C1 segment of cervical spinal cord (tissue), 14 donors: ENCODE measurements around the gene DYNC2LI1.

Source experiments
- DNase-seq, 14 donors: peaks; one replicate each; lab custom pipeline; 2025; lab: John Stamatoyannopoulos, UW

Gene DYNC2LI1

DNA sequence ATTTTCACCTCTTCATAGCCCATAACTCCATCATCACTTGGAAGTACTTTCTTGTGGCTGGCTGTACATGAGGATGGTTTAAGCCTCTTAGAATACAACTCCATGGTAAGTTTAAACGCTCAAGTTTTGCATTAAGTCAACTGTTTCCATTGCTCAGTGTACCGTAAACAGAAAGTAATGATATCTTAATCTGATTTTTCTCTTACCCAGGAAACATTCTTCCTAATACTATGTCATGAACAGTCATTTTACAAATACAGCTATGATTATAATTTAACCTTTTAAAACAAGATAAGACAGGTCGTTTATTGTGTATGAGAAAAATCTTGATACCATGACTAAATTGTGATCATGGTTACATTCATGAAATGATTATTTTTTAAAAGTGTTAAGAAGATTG, 11.6 kb upstream of the DYNC2LI1 start:
- no peak for DNase-seq

DNA sequence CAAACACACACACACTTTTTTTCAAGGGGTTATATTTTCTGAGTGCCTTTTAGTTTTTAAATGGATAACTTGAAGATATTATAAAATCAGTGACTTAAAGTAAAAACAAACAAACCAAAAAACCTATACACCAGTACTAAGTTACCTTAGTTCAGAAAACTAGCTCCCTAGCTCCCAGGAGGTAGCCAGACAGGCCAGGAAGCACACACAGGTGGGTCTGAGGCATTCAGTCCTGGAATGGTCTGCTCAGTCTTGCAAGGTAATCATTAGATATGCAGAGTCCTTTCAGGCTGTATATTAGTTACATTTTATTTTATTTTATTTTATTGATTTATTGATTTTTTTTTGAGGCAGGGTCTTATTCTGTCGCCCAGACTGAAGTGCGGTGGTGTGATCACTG, 10.7 kb upstream of the DYNC2LI1 start:
- DNase-seq, result no peak

- no peak for DNase-seq
Observed at GRCh38 chr2:43764086-43764705, 9.6 kb upstream of the DYNC2LI1 start.

GRCh38 chr2:43766006-43766405, 7.8 kb upstream of the DYNC2LI1 start:
- DNase-seq, result no peak

- DNase-seq, result no peak
Observed at GRCh38 chr2:43774617-43775016, 778 bp downstream of the DYNC2LI1 start.

DNA sequence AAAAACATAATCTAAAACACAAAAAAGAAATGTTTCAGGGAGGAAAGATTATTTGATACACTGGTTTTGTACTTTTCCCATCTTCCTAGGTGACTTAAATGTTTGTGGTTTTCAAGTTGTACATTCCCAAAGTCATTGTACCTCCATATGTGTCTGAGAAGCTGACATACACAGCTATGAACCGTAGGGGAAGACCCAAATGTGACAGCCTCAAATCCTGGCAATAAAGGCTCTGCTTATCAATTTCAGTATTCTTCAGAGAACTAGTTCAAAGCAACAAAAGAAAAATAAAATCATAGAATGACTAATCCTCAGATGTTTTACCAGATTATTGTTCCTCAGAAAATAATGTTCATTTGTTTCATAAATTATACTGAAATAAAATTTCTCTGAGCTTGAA, 2.5 kb downstream of the DYNC2LI1 start:
- no peak for DNase-seq

- DNase-seq, result no peak
Observed at GRCh38 chr2:43777306-43777926, 3.6 kb downstream of the DYNC2LI1 start.

DNA sequence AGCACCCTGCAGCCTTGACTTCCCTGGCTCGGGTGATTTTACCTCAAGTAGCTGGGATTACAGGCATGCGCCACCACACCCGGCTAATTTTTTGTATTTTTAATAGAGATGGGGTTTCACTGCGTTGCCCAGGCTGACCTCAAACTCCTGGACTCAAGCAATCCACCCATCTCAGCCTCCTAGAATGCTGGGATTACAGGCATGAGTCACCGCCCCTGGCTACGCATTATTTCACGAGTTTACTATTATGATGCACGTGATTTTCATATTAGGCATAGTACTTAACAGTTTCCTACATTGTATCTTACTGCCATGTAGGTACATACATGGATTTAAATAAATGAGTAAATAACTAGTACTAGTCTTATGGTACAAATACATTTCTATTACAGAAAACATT, 4.4 kb downstream of the DYNC2LI1 start:
- DNase-seq, result no peak

DNA sequence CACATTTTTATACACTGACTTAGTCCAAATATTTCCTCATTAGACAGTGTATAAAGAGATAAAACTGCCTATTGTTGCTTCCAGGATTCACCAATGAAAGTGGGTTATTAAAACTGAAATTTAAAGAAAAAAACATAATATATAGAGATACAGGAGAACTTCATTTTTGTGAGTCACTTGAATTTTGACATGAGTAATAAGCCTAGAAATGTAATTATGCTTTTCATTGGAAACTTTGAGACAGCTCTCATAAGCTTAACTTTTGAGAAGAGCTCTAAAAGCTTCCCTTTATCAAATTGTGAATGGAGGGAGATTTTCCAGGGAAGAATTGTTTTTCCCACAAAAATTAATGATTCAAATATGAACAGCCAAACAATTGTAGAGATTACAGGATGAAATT, 14.1 kb downstream of the DYNC2LI1 start:
- no peak for DNase-seq

DNA sequence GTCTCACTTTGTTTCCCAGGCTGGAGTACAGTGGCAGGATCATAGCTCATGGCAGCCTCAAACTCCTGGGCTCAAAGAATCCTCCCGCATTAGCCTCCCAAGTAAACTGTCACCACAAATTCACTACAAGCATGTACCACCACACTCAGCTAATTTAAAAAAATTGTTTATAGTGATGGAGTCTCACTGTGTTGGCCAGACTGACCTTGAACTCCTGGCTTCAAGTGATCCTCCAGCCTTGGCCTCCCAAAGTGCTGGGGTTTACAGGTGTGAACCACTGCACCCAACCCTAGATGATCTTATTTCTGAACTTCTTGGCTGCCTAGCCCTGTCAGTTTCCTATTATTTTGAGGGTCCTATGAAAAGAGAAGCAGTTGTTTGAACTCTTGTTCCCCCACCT, 14.8 kb downstream of the DYNC2LI1 start:
- DNase-seq, result no peak

GRCh38 chr2:43790147-43790546, 16.3 kb downstream of the DYNC2LI1 start:
- DNase-seq, result no peak

DNA sequence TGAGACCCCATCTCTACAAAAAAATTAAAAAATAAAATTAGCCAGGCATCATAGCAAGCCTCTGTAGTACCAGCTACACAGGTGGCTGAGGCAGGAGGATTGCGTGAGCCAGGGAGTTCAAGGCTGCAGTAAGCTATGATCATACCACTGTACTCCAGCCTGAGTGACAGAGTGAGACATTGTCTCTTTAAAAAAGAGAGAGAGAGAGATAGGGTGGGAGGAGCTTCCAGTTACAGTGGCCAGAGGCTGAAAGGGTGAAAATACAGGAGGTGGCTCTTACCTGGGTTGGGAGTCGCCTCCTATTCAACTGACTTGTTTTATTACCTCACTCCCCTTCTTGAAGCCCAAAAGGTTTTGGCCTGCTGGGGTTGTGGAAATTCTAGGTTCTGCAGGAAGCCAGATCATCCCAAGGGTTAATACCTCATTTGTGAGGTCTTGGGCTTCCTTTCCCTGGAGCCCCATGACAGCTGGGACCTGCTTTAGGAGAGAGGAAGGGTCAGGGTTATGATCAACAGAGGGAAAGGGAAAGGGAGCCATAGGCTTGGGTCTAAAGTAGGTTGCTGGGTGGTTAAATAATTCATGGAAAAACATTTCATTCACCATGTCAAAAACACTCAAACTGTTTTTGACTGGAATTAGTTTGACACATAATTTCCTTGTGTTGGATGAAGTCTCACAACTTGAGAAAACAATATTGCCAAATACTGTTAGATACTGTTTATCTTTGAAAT, 17.4 kb downstream of the DYNC2LI1 start:
- no peak for DNase-seq

GRCh38 chr2:43792653-43793052, 18.8 kb downstream of the DYNC2LI1 start:
- DNase-seq, result no peak

- DNase-seq, result no peak
Observed at GRCh38 chr2:43794956-43795355, 21.1 kb downstream of the DYNC2LI1 start.

GRCh38 chr2:43796206-43796605, 22.4 kb downstream of the DYNC2LI1 start:
- no peak for DNase-seq

DNA sequence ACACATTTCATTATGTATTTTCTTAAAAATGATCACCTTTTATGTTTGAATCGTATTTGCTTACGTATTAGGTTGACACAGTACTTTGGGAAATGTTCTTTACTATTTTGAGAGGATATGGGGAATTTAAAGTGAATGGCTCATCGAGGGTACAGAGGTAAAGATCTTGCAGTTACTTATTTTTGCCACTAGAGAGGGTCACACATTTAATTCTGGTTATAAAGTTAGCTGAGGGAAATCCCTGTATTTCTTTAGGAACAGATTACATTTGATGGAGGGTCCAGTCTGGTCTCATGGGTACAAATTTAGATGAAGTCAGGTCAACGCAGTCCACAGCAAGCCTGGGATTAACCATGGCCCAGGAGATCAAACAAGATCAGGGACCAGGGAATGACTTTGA, 24.5 kb downstream of the DYNC2LI1 start:
- DNase-seq, result no peak

GRCh38 chr2:43800894-43801293, 27.1 kb downstream of the DYNC2LI1 start:
- no peak for DNase-seq

DNA sequence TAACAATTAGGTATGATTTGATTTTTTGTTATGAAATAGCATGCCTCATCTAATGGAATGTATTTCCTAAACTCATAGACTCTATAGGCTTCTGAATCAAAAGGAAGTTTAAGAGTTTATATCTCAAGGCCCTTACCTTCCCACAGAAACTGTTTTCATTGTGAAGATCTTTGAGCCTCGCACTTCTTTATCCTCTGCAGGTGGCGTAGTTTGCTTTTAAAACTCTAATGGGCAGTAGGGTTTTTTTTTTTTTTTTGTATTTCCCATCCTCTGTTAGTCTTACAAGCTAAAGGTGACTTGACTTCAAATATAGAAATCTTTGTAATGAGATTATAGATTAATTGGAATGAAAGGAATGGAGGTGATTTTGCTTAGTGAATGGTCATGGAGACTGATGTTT, 28.3 kb downstream of the DYNC2LI1 start:
- no peak for DNase-seq

GRCh38 chr2:43803113-43803512, 29.3 kb downstream of the DYNC2LI1 start:
- DNase-seq, result no peak

DNA sequence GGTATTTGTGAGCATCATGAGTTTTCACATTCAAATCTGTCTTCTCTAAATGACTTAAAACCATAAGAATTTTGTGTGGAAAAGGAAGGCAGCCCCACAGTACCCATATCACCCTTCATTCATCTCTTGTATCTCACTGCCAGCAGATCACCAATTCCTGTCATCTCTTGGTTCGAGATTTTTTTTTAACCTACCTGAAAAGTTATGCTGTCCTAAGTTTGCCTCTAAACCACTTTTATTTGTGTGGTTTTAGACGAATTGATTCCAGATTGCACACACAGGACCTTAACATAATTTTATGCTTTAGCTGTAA, 32.8 kb downstream of the DYNC2LI1 start:
- no peak for DNase-seq

DNA sequence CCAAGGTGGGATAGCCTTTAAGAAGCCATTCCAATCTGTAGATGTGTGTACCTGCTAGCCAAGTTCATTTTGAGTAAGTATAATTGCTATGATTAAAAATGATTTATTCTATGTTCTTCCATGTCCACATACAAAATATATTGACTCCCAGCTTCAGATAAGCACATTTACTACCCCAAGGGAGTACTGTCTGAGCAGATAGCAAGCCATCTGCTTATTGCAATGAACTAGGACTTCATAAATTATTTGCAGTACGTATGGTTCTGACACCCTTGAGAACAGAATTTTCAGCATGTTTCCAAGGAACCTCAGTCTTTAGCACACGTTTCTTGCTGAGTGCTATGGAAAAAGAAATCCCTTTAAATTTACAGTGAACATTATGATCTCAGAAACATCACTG, 36.6 kb downstream of the DYNC2LI1 start:
- DNase-seq, result no peak

DNA sequence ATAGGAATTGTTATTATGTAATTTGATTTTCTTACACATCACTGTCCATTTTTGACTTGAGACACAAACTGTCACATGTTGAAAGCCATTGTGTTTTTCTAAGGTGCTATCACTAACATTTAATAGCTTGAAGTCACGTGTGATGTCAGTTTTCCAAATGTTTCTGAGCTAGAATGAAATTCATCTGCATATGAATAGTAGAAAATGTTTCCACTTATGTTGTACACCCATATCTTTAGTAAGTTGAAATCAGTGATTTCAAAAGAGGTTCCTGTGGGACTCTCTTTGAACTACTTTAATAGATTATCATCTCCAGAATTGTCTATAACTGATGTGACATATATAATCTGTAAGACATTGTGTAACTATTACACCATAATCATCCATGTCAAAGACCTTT, 37.0 kb downstream of the DYNC2LI1 start:
- no peak for DNase-seq

DNA sequence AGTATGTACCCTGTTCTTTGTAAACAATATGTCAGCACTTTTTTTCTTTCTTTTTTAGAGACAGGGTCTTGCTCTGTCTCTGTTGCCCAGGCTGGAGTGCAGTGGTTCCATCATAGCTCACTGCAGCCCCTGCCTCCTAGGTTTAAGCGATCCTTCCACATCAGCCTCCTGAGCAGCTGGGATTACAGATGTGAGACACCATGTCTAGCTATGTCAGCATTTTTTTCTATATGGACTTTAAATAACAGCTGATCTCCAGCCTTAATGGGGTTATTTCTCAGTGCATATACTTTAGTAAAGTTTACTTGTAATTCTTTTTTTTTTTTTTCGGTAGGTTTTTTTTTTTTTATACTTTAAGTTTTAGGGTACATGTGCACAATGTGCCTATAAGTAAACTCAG, 38.2 kb downstream of the DYNC2LI1 start:
- DNase-seq, result no peak
